GM18868 (cell line): Measurements from ENCODE around the gene TSFM.
"Not testable (repeated sequence)": the region's sequence is repeated elsewhere in the genome, so short reads cannot be mapped to it uniquely, and the experiment has no call there.

ENCODE experiments used
- ATAC-seq: cut with Tn5 transposase; IDR thresholded peaks from one replicate; pipeline ENCODE4 v1.9.1; 2021; ENCODE audit warnings: mild to moderate bottlenecking, moderate library complexity; ENCODE audit not compliant: unreplicated experiment

The TSFM gene

GRCh38 chr12:57813971-57814772 is 31.6 kb downstream of the TSFM start:
- no peak for ATAC-seq

GRCh38 chr12:57815177-57816000 is 32.8 kb downstream of the TSFM start:
- no peak for ATAC-seq

GRCh38 chr12:57816001-57816854 is 33.6 kb downstream of the TSFM start:
- no peak for ATAC-seq

- ATAC-seq = no peak
These were observed 34.2 kb downstream of the TSFM start for GRCh38 chr12:57816855-57817151.

GRCh38 chr12:57817261-57817989 is 34.8 kb downstream of the TSFM start:
- no peak for ATAC-seq

- not testable (repeated sequence) for ATAC-seq
These were observed 35.4 kb downstream of the TSFM start for GRCh38 chr12:57817990-57818331.

GRCh38 chr12:57820119-57820518 is 37.5 kb downstream of the TSFM start:
- ATAC-seq = not testable (repeated sequence)

GRCh38 chr12:57821015-57821414 is 38.4 kb downstream of the TSFM start:
- not testable (repeated sequence) for ATAC-seq

GRCh38 chr12:57821474-57822214 is 39.1 kb downstream of the TSFM start:
- ATAC-seq = no peak

- no peak for ATAC-seq
These were observed 40.0 kb downstream of the TSFM start for GRCh38 chr12:57822392-57823130.

GRCh38 chr12:57823131-57823907 is 40.7 kb downstream of the TSFM start:
- no peak for ATAC-seq

- no peak for ATAC-seq
These were observed 41.5 kb downstream of the TSFM start for GRCh38 chr12:57823908-57824640.

- no peak for ATAC-seq
These were observed 42.9 kb downstream of the TSFM start for GRCh38 chr12:57825451-57825850.

- ATAC-seq = no peak
These were observed 43.8 kb downstream of the TSFM start for GRCh38 chr12:57826400-57826799.

GRCh38 chr12:57826966-57827365 is 44.4 kb downstream of the TSFM start:
- no peak for ATAC-seq

- ATAC-seq = no peak
These were observed 46.6 kb downstream of the TSFM start for GRCh38 chr12:57829025-57829777.

GRCh38 chr12:57830393-57830792 is 47.8 kb downstream of the TSFM start:
- ATAC-seq = no peak
